ENCODE data around the gene NECTIN1. TPM values are rescaled to one million over a fixed set of nuclear protein-coding genes. Genes with fewer than 3 reads are reported as not detected.

NECTIN1 gene
- total and polyA plus RNA-seq, 7 donors = 0.42 to 3.5 (median 1.7) TPM

GRCh38 chr11:119615882-119616196 is 113.2 kb downstream of the NECTIN1 start:
- DNase-seq (no peak), ATAC-seq (no peak)
- Histone ChIP-seq H3K27me3 (ENCODE audit: insufficient read depth in 3 of 3, low read length in 2 of 3) (peaks cover 0 to 15% (median 3%) of the 10 kb centered on the region in 3 donors), H3K4me1 (no peaks in the 10 kb centered on the region), H3K4me3 (no peak overlapping the region), H3K9me3 (no peaks in the 10 kb centered on the region), H3K27ac (no peak overlapping the region), H3K36me3 (ENCODE audit: insufficient read depth in 1 of 2, low read depth in 1 of 2) (no peaks in the 10 kb centered on the region)
- TF ChIP-seq CTCF (IDR thresholded peaks at IDR 0.05) = no peak
- intact Hi-C loops (cut with DNase I) = no loop called here

GRCh38 chr11:119615003-119615881 is 113.8 kb downstream of the NECTIN1 start:
- no peak for ATAC-seq
- no peak for DNase-seq
- H3K4me1 ChIP-seq = no peaks in the 10 kb centered on the region
- no peak overlapping the region for H3K27ac ChIP-seq
- WGBS, 3 donors = 78 to 81% (median 78%) methylated on average over 9 of the region's 9 CpGs
- no peak for TF ChIP-seq CTCF (IDR thresholded peaks at IDR 0.05)
- no peaks in the 10 kb centered on the region for H3K36me3 ChIP-seq (ENCODE audit: insufficient read depth in 1 of 2, low read depth in 1 of 2)
- no peaks in the 10 kb centered on the region for H3K9me3 ChIP-seq
- no peak overlapping the region for H3K4me3 ChIP-seq
- intact Hi-C loops (cut with DNase I) = no loop called here
- H3K27me3 ChIP-seq (ENCODE audit: insufficient read depth in 3 of 3, low read length in 2 of 3) = peaks cover 0 to 15% (median 2%) of the 10 kb centered on the region in 3 donors

GRCh38 chr11:119614222-119615002 is 114.6 kb downstream of the NECTIN1 start:
- no peaks in the 10 kb centered on the region for H3K4me1 ChIP-seq
- no peak for TF ChIP-seq CTCF (IDR thresholded peaks at IDR 0.05)
- ATAC-seq (no peak), DNase-seq (no peak)
- no peaks in the 10 kb centered on the region for H3K9me3 ChIP-seq
- H3K27me3 ChIP-seq (ENCODE audit: insufficient read depth in 3 of 3, low read length in 2 of 3) = peaks cover 0 to 15% (median 0%) of the 10 kb centered on the region in 3 donors
- no peak overlapping the region for H3K27ac ChIP-seq
- no peak overlapping the region for H3K4me3 ChIP-seq
- intact Hi-C loops (cut with DNase I) = no loop called here
- 86 to 89% (median 88%) methylated on average over 6 of the region's 6 CpGs for WGBS, 3 donors
- no peaks in the 10 kb centered on the region for H3K36me3 ChIP-seq (ENCODE audit: insufficient read depth in 1 of 2, low read depth in 1 of 2)

- H3K9me3 ChIP-seq = no peaks in the 10 kb centered on the region
- WGBS, 3 donors = 76 to 85% (median 78%) methylated on average over 6 of the region's 6 CpGs
- intact Hi-C loops (cut with DNase I) = no loop called here
- H3K36me3 ChIP-seq (ENCODE audit: insufficient read depth in 1 of 2, low read depth in 1 of 2) = no peaks in the 10 kb centered on the region
- no peak for TF ChIP-seq CTCF (IDR thresholded peaks at IDR 0.05)
- H3K4me3 ChIP-seq = no peak overlapping the region
- peaks cover 0 to 7% (median 2%) of the 10 kb centered on the region in 3 donors for H3K27me3 ChIP-seq (ENCODE audit: insufficient read depth in 3 of 3, low read length in 2 of 3)
- ATAC-seq = no peak
- no peak for DNase-seq
- no peak overlapping the region for H3K27ac ChIP-seq
- H3K4me1 ChIP-seq = no peaks in the 10 kb centered on the region
Observed at GRCh38 chr11:119612814-119613213, 116.2 kb downstream of the NECTIN1 start.

Measured in psoas muscle (tissue), 8 donors.